Esophagus muscularis mucosa (tissue), 3 donors: ENCODE data around the gene ABO.

Experiments used
- POLR2A ChIP-seq: fragments of 450-650 bp; IDR thresholded peaks from one replicate; pipeline ENCODE4 v1.6.1; 2017; ENCODE audit warnings: antibody characterized with exemption, moderate library complexity, mild to moderate bottlenecking, low read depth
- POLR2AphosphoS5 ChIP-seq, 2 donors: sonication (generic); formaldehyde crosslinking; IDR thresholded peaks; one replicate each; pipeline ENCODE4 v1.6.1; 2017; ENCODE audit warnings: antibody characterized with exemption in 2 of 2
- TF ChIP-seq, protein P1 (sequence below), 3 experiments: fragments of 200-600 bp in 2 of 3; fragments of 450-650 bp in 1 of 3; sonication (generic) in 2 of 3; IDR thresholded peaks; one replicate each; pipeline ENCODE4 v1.5.1; 2017 to 2019; ENCODE audit warnings: antibody characterized with exemption in 3 of 3, mild to moderate bottlenecking in 2 of 3, moderate library complexity in 1 of 3

GRCh38 chr9:133238272-133238850, 36.6 kb downstream of the ABO start:
- TF ChIP-seq, protein P1, sequence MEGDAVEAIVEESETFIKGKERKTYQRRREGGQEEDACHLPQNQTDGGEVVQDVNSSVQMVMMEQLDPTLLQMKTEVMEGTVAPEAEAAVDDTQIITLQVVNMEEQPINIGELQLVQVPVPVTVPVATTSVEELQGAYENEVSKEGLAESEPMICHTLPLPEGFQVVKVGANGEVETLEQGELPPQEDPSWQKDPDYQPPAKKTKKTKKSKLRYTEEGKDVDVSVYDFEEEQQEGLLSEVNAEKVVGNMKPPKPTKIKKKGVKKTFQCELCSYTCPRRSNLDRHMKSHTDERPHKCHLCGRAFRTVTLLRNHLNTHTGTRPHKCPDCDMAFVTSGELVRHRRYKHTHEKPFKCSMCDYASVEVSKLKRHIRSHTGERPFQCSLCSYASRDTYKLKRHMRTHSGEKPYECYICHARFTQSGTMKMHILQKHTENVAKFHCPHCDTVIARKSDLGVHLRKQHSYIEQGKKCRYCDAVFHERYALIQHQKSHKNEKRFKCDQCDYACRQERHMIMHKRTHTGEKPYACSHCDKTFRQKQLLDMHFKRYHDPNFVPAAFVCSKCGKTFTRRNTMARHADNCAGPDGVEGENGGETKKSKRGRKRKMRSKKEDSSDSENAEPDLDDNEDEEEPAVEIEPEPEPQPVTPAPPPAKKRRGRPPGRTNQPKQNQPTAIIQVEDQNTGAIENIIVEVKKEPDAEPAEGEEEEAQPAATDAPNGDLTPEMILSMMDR (IDR thresholded peaks at IDR 0.05): no peak
- no peak for TF ChIP-seq POLR2AphosphoS5 (IDR thresholded peaks at IDR 0.05)
- no peak for TF ChIP-seq POLR2A
